NT2/D1 (cell line): Measurements from ENCODE around the gene PRSS38.
"Not testable (repeated sequence)": the region's sequence is repeated elsewhere in the genome, so short reads cannot be mapped to it uniquely, and the experiment has no call there.

Source experiments
- DNase-seq: peaks from one replicate; pipeline ENCODE4 v3.0.0-alpha.2; 2011; ENCODE audit warnings: low read depth, low spot score
- H3K27me3 ChIP-seq: 2 replicates; pipeline ENCODE4 v1.6.0; 2011; ENCODE audit warnings: mild to moderate bottlenecking; ENCODE audit not compliant: insufficient read length, insufficient read depth
- H3K36me3 ChIP-seq: 2 replicates; pipeline ENCODE4 v1.6.1; 2011; ENCODE audit warnings: mild to moderate bottlenecking, low read length, mixed read lengths; ENCODE audit not compliant: insufficient read depth, insufficient read length
- H3K4me1 ChIP-seq: 2 replicates; pipeline ENCODE4 v1.5.1; 2011; ENCODE audit not compliant: insufficient read depth, insufficient read length
- H3K4me3 ChIP-seq: 2 replicates; pipeline ENCODE4 v1.5.1; 2011; ENCODE audit warnings: low read depth; ENCODE audit not compliant: insufficient read length
- H3K9ac ChIP-seq: 2 replicates; pipeline ENCODE4 v1.6.0; 2011; ENCODE audit warnings: low read depth; ENCODE audit not compliant: insufficient read length
- H3K9me3 ChIP-seq: 2 replicates; pipeline ENCODE4 v1.5.1; 2011; ENCODE audit warnings: mild to moderate bottlenecking, low read length; ENCODE audit not compliant: insufficient read depth
- SUZ12 ChIP-seq: IDR thresholded peaks from 2 replicates; pipeline ENCODE4 v1.6.1; 2011; ENCODE audit not compliant: insufficient read length, insufficient read depth; ENCODE audit errors: extremely low read depth
- YY1 ChIP-seq: IDR thresholded peaks from 2 replicates; pipeline ENCODE4 v1.6.1; 2011; ENCODE audit not compliant: insufficient read length, insufficient read depth
- ZNF274 ChIP-seq: IDR thresholded peaks from 2 replicates; pipeline ENCODE4 v1.6.1; 2011; ENCODE audit warnings: mild to moderate bottlenecking, low read depth, low read length

PRSS38 gene

GRCh38 chr1:227838181-227838580 lies 22.7 kb downstream of the PRSS38 start:
- TF ChIP-seq ZNF274, result no peak
- TF ChIP-seq YY1, result no peak
- TF ChIP-seq SUZ12, result no peak
- Histone ChIP-seq H3K4me3 (no peak overlapping the region), H3K9ac (no peak overlapping the region), H3K27me3 (no peaks in the 10 kb centered on the region), H3K4me1 (no peaks in the 10 kb centered on the region), H3K36me3 (no peaks in the 10 kb centered on the region), H3K9me3 (no peaks in the 10 kb centered on the region)
- no peak for DNase-seq

- Histone ChIP-seq H3K27me3 (no peaks in the 10 kb centered on the region), H3K36me3 (no peaks in the 10 kb centered on the region), H3K4me1 (no peaks in the 10 kb centered on the region), H3K9me3 (no peaks in the 10 kb centered on the region), H3K9ac (no peak overlapping the region), H3K4me3 (no peak overlapping the region)
- TF ChIP-seq SUZ12 (no peak), ZNF274 (no peak), YY1 (no peak)
- DNase-seq, result no peak
Measured at GRCh38 chr1:227841096-227841495, 25.6 kb downstream of the PRSS38 start.

- no peak overlapping the region for H3K9ac ChIP-seq
- H3K9me3 ChIP-seq, result peaks cover 9% of the 10 kb centered on the region
- no peak overlapping the region for H3K4me3 ChIP-seq
- H3K36me3 ChIP-seq, result no peaks in the 10 kb centered on the region
- no peak for DNase-seq
- no peak for TF ChIP-seq SUZ12
- TF ChIP-seq YY1, result no peak
- no peak for TF ChIP-seq ZNF274
- no peaks in the 10 kb centered on the region for H3K27me3 ChIP-seq
- no peaks in the 10 kb centered on the region for H3K4me1 ChIP-seq
Measured at GRCh38 chr1:227844320-227845146, 29.1 kb downstream of the PRSS38 start.

- no peak overlapping the region for H3K4me3 ChIP-seq
- no peaks in the 10 kb centered on the region for H3K27me3 ChIP-seq
- no peaks in the 10 kb centered on the region for H3K4me1 ChIP-seq
- H3K36me3 ChIP-seq, result no peaks in the 10 kb centered on the region
- no peak overlapping the region for H3K9ac ChIP-seq
- peaks cover 9% of the 10 kb centered on the region for H3K9me3 ChIP-seq
- DNase-seq, result no peak
- no peak for TF ChIP-seq YY1
- no peak for TF ChIP-seq SUZ12
- TF ChIP-seq ZNF274, result no peak
Measured at GRCh38 chr1:227845147-227845458, 29.6 kb downstream of the PRSS38 start.

GRCh38 chr1:227845519-227845918 lies 30.0 kb downstream of the PRSS38 start:
- no peak for TF ChIP-seq SUZ12
- TF ChIP-seq ZNF274, result no peak
- TF ChIP-seq YY1, result no peak
- peaks cover 9% of the 10 kb centered on the region for H3K9me3 ChIP-seq
- DNase-seq, result no peak

GRCh38 chr1:227846265-227846858 lies 30.9 kb downstream of the PRSS38 start:
- no peak for DNase-seq
- Histone ChIP-seq H3K36me3 (no peaks in the 10 kb centered on the region), H3K9ac (no peak overlapping the region), H3K9me3 (peaks cover 9% of the 10 kb centered on the region), H3K4me1 (no peaks in the 10 kb centered on the region), H3K27me3 (no peaks in the 10 kb centered on the region), H3K4me3 (no peak overlapping the region)
- TF ChIP-seq YY1 (no peak), SUZ12 (no peak), ZNF274 (no peak)

More at GRCh38 chr1:227845519-227845918, 30.0 kb downstream of the PRSS38 start:
- no peak overlapping the region for H3K9ac ChIP-seq
- H3K27me3 ChIP-seq, result no peaks in the 10 kb centered on the region
- H3K4me3 ChIP-seq, result no peak overlapping the region
- no peaks in the 10 kb centered on the region for H3K4me1 ChIP-seq
- H3K36me3 ChIP-seq, result no peaks in the 10 kb centered on the region

GRCh38 chr1:227847046-227847445 lies 31.6 kb downstream of the PRSS38 start:
- not testable (repeated sequence) for H3K4me1 ChIP-seq, H3K27me3 ChIP-seq, H3K9ac ChIP-seq, H3K4me3 ChIP-seq, H3K36me3 ChIP-seq, H3K9me3 ChIP-seq, DNase-seq
